HG03066 (cell line): Measurements from ENCODE around the gene INPP4A.
"Not testable (repeated sequence)": the region's sequence is repeated elsewhere in the genome, so short reads cannot be mapped to it uniquely, and the experiment has no call there.

Experiments used
- ATAC-seq: cut with Tn5 transposase; IDR thresholded peaks from one replicate; pipeline ENCODE4 v1.9.1; 2021; ENCODE audit warnings: low read depth; ENCODE audit not compliant: unreplicated experiment

The INPP4A gene

GRCh38 chr2:98444436-98445176 lies at the start of gene INPP4A:
Gene INPP4A, plus strand, starts transcription at chr2:98444858. Its CDS starts 75,191 bp downstream, at chr2:98520049.
- ATAC-seq = peak; percentile 55

- ATAC-seq = no peak
Observed at GRCh38 chr2:98395977-98396376, 48.7 kb upstream of the INPP4A start.

GRCh38 chr2:98396745-98397355 lies 47.8 kb upstream of the INPP4A start:
- no peak for ATAC-seq

- no peak for ATAC-seq
Observed at GRCh38 chr2:98399140-98399539, 45.5 kb upstream of the INPP4A start.

- ATAC-seq = no peak
Observed at GRCh38 chr2:98403878-98404277, 40.8 kb upstream of the INPP4A start.

- ATAC-seq = no peak
Observed at GRCh38 chr2:98404556-98405250, 40.0 kb upstream of the INPP4A start.

- ATAC-seq = no peak
Observed at GRCh38 chr2:98405301-98405700, 39.4 kb upstream of the INPP4A start.

- ATAC-seq = no peak
Observed at GRCh38 chr2:98408155-98408554, 36.5 kb upstream of the INPP4A start.

GRCh38 chr2:98412751-98413458 lies 31.8 kb upstream of the INPP4A start:
- ATAC-seq = no peak

- not testable (repeated sequence) for ATAC-seq
Observed at GRCh38 chr2:98414246-98414645, 30.4 kb upstream of the INPP4A start.

- ATAC-seq = not testable (repeated sequence)
Observed at GRCh38 chr2:98415719-98416248, 28.9 kb upstream of the INPP4A start.

- no peak for ATAC-seq
Observed at GRCh38 chr2:98416383-98417159, 28.1 kb upstream of the INPP4A start.

- no peak for ATAC-seq
Observed at GRCh38 chr2:98419544-98419943, 25.1 kb upstream of the INPP4A start.

GRCh38 chr2:98419977-98420725 lies 24.5 kb upstream of the INPP4A start:
- no peak for ATAC-seq

- ATAC-seq = no peak
Observed at GRCh38 chr2:98422449-98422848, 22.2 kb upstream of the INPP4A start.

- no peak for ATAC-seq
Observed at GRCh38 chr2:98426771-98427170, 17.9 kb upstream of the INPP4A start.

GRCh38 chr2:98432145-98432544 lies 12.5 kb upstream of the INPP4A start:
- ATAC-seq = no peak

- ATAC-seq = no peak
Observed at GRCh38 chr2:98433363-98433964, 11.2 kb upstream of the INPP4A start.

- no peak for ATAC-seq
Observed at GRCh38 chr2:98434492-98434891, 10.2 kb upstream of the INPP4A start.
